Activated T-cell treated with anti-CD3 and anti-CD28 coated beads for 4 hours (primary cell): Measurements from ENCODE around the gene TMEM121B.

Experiments
- DNase-seq: peaks from one replicate; pipeline ENCODE4 v3.0.0-alpha.2; 2020

Gene TMEM121B

GRCh38 chr22:17109113-17109865 is 11.9 kb downstream of the TMEM121B start:
- no peak for DNase-seq

- no peak for DNase-seq
These were observed 12.7 kb downstream of the TMEM121B start for GRCh38 chr22:17108256-17109112.

- DNase-seq = no peak
These were observed 13.7 kb downstream of the TMEM121B start for GRCh38 chr22:17107547-17107810.

GRCh38 chr22:17106785-17107546 is 14.2 kb downstream of the TMEM121B start:
- DNase-seq = no peak

- no peak for DNase-seq
These were observed 14.9 kb downstream of the TMEM121B start for GRCh38 chr22:17106161-17106784.

- no peak for DNase-seq
These were observed 15.7 kb downstream of the TMEM121B start for GRCh38 chr22:17105143-17106129.

GRCh38 chr22:17104336-17104935 is 16.7 kb downstream of the TMEM121B start:
- no peak for DNase-seq

GRCh38 chr22:17103351-17103750 is 17.8 kb downstream of the TMEM121B start:
- DNase-seq = no peak

GRCh38 chr22:17102297-17102667 is 18.9 kb downstream of the TMEM121B start:
- no peak for DNase-seq

- no peak for DNase-seq
These were observed 19.5 kb downstream of the TMEM121B start for GRCh38 chr22:17101475-17102296.

- DNase-seq = no peak
These were observed 20.5 kb downstream of the TMEM121B start for GRCh38 chr22:17100621-17101020.

- DNase-seq = no peak
These were observed 22.8 kb downstream of the TMEM121B start for GRCh38 chr22:17098379-17098819.

- DNase-seq = no peak
These were observed 23.5 kb downstream of the TMEM121B start for GRCh38 chr22:17097701-17098100.

GRCh38 chr22:17097062-17097461 is 24.1 kb downstream of the TMEM121B start:
- no peak for DNase-seq

- DNase-seq = no peak
These were observed 25.1 kb downstream of the TMEM121B start for GRCh38 chr22:17096071-17096470.

- no peak for DNase-seq
These were observed 25.6 kb downstream of the TMEM121B start for GRCh38 chr22:17095538-17095937.

GRCh38 chr22:17093081-17093480 is 28.1 kb downstream of the TMEM121B start:
- DNase-seq = no peak

- no peak for DNase-seq
These were observed 29.3 kb downstream of the TMEM121B start for GRCh38 chr22:17091851-17092250.

- no peak for DNase-seq
These were observed 30.6 kb downstream of the TMEM121B start for GRCh38 chr22:17090550-17090949.

- DNase-seq = peak; percentile 31
These were observed 33.5 kb downstream of the TMEM121B start for GRCh38 chr22:17087498-17088131.
